Mesenteric fat pad (tissue), 1 donor: ENCODE data around the gene CYBA. TPM values are rescaled to one million over a fixed set of nuclear protein-coding genes. Genes with fewer than 3 reads are reported as not detected.
"Not testable (repeated sequence)": the region's sequence is repeated elsewhere in the genome, so short reads cannot be mapped to it uniquely, and the experiment has no call there.

Experiments used
- DNase-seq: peaks from one replicate; pipeline ENCODE4 v3.0.0-alpha.2; 2020; ENCODE audit warnings: low spot score
- total RNA-seq: library from RNA; stranded (reverse); fragmentation: NEBNext Ultra II Directional; extraction: Animal tissue kit (Norgen Biotek cat#: 25700); gene quantifications from one replicate; pipeline ENCODE4 v1.2.1, GENCODE V29; 2021
- donor health status: DM: yes; HTN: yes; CAD: no.

Gene CYBA
- total RNA-seq, 1 donor from 2014 or later = 183 TPM

DNA sequence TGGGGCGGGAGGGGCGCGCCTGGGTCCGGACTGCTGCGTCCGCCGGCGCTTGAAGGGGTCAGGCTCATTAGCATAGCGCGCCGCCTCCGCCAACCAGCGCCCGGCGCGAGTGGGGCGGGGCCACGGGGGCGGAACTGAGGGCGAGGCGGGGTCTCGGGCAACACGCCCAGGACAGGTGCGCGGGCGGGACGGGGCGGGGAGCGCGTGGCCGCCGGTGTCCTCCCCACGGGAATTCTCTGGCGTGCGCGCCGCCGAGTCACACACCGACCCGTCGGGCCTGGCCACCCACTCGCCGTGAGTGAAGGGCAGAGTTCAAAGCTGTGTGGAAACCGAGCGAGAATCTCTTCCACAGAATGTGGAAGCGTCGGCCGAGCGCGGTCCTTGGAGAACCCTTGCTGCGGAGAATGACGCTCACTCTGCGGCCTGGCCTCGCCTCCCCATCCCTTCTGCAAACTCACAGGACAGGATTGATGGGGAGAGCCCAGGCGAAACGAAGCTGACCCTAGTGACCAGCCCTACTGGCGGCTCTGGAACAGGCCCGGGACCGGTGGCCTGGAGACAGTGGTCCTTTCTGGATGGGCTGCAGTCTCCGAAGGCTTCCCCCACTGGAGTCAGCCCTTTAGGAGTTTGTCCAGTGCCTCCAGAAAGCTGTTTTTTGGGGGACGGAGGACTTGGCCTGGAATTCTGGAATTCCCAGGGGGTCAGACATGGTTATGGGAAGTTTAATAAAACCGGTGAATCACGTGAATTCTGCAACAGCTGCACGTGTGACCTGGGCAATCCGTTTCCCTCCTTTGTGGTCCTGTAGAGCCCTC, 35.8 kb upstream of the CYBA start, which contains the start of gene SNAI3:
SNAI3 (minus strand) TSS at position 69 of the 815 bp plus-strand sequence. CDS start 101 bp downstream, outside the sequence.
- DNase-seq = peak; percentile 96

DNA sequence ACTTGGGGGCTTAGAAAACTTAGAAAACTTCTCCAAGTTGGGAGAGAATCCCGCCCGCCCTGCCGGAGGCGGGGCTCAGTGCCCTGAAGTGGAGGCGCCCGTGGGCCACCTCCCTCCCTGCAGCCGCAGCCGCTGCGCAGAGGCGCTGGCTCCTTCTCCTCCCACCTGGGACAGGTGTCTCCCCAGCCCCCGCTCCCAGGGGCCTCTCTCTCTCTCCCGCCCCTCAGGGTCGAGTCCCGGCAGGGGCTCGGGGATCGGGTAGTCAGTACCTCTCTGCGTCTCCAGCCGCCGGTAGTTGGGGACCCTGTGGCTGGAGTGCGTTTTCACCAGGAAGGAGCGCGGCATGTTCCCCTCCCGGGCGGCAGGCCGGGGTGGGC, 35.2 kb upstream of the CYBA start:
- no peak for DNase-seq

DNA sequence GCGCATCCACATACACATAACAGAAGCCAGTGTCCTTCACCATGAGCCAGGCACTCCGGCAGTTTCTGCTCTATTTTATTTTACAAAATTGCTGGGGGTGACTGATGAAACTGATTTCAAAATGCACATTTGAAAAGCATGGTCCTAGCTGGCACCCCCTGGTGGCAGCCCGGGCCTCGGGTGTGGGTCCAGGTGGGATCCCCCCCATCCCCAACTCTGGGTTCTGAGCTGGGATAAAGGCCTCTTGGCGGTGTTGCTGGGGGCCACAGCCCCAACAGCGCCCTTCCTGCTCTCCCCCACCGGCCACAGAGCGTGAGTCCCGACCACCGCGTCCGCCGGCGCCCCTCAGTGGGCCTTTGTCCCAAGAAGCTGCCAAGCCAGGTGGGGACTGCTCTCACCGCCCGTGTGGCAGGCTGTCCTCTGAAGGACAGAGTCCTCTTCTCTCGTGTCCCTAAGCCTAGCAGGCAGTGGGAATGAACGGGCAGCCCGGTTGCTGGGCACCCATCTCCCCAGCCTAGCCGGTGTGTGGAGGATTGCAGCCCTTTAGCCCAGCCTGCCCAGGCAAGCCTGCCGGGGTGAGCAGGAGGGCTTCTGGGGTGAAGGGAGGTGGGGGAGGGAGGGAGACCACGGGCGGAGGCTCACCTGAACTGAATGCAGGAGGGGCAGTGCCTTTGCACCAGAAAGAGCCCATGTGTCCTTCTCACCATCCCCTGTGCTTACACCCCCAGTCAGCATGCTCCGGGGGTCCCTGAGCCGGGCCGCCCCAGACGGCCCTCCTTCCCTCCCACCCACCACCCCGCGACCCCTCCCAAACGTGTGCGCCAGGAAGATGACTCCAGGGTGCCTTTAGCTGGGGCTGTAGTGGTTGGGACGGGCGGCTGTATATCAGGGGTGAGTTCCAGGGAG, 34.6 kb upstream of the CYBA start:
- no peak for DNase-seq

GRCh38 chr16:88684569-88685155, 33.8 kb upstream of the CYBA start:
- DNase-seq = no peak

DNA sequence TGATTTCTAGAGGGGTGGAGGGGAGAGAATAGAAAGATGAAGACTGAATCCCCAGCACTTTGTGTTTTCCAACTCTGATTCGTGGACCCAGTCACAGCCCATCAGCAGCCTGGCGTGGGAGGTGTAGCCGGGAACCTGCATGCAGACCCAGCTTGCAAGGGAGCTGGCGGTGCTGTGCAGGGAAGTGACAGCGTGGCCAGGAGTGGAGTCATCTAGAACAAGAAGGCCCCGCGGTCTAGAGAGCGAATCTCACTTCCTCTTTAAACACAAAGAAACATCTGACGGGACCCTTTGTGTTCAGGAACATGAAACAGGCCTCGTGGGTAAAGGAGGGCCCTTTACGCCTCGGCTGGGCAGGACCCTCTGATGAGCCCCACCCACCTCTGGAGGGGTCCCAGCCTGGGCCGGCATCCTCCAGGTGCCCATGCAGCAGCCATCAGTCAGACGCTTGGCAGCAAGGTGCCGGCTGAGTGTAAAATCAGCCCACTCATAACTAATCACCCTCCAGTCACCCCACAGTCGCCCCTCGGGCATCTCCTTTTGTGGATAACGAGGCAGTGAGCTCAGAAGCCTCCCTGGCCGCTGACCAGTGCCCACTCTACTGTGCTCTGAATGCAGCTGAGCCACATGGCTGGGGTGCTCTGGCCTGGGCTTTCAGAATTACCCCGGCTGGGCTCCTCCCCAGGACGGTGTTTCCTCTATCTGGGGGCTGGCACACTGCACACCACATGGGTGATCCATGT, 31.0 kb upstream of the CYBA start:
- no peak for DNase-seq

DNA sequence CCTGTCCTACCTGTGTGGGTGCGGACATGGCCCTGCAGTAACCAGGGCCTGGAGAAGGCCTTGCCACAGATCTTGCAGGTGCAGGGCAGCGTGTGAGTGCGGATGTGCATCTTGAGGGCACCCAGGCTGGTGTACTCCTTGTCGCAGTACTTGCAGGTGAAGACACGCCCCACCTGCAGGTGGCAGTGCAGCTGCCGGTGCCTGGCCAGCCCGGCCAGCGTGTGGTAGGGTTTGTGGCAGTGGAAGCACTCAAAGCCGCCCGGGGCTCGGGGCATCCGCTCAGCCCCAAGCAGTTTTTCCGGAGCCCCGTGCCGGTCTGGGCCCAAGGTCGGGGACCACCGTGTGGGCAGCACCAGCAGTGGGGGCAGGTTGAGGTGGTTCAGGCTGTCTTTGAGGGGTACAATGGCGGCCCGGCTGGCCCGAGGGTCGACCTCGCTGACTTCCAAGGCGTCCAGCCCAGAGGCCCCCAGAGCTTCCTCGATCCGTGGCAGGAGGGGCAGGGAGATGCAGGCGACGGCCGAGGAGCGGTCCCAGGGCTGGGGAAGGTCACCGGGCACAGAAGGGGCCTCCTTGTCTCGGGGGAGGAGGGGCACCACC, 30.3 kb upstream of the CYBA start:
- DNase-seq = no peak

GRCh38 chr16:88680554-88681083, 29.8 kb upstream of the CYBA start:
- DNase-seq = no peak

GRCh38 chr16:88678224-88678979, 27.5 kb upstream of the CYBA start:
- no peak for DNase-seq

- no peak for DNase-seq
Observed at GRCh38 chr16:88677721-88678120, 26.9 kb upstream of the CYBA start.

- DNase-seq = no peak
Observed at GRCh38 chr16:88676502-88677242, 25.8 kb upstream of the CYBA start.

DNA sequence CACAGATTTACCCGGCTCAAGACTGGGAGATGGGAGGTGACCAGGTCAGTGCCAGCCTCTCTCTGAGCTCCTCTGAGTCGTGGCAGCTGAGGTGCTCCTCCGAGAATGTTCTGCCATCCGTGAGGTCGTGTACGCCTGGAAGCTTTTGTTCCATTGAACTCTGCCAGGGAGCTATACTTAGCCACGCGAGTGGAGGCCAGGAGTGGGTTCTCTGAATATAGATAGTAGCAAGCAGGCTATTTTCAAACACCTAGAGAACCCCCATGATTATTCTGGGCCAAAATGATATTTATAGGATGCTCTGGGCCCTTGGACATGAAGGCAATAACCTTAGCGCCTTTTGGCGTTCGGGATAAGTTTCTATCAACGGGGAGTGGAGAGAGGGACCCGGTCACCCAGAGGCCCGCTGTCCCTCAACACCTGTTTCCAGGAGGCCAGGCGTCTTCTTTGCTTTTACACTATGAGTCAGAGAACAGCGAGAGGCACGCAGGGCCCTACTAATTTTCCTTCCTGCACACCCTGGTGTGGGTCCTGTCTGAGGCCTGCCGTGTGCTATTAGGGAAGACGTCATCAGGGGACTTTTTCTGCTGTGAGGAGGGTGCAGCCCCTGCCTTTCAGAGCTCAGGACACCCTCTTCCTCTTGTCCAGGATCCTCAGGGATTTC, 23.0 kb upstream of the CYBA start:
- no peak for DNase-seq

DNA sequence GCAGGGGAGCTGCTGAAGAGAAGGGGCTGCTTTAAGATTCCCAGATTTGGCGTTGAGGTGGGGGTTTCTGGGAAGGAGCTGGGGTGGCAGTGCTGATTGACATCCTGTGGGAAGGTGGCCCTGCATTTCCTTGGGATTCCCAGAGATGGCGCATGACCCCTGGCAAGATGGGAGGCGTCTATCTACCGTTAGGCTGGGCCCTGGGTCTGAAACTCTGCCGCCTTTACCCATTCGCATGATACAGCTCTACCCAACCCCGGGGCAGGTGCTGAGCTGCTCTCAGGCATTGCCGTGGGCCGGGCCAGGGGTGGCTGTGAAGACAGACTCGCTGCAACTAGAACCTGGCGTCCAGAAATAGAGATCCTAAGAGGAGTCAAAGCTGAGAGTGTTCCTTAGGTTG, 21.9 kb upstream of the CYBA start:
- DNase-seq = no peak

DNA sequence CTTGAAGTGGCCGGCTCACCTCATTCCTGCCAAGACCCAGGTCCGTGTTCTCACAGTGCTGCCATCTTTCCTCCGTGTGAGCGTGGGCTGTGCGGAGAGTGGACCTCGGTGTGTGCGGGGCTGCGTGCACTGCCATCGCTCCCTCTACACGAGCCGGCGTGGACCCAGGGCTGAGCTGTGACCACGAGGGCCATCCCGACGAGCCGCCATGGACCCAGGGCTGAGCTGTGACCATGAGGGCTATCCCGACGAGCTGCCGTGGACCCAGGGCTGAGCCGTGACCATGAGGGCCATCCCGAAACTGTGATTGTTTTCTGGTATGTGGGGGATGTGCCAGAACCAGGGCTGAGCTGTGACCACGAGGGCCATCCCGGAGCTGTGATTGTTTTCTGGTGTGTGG, 21.0 kb upstream of the CYBA start:
- no peak for DNase-seq

- no peak for DNase-seq
Observed at GRCh38 chr16:88669980-88670379, 19.1 kb upstream of the CYBA start.

DNA sequence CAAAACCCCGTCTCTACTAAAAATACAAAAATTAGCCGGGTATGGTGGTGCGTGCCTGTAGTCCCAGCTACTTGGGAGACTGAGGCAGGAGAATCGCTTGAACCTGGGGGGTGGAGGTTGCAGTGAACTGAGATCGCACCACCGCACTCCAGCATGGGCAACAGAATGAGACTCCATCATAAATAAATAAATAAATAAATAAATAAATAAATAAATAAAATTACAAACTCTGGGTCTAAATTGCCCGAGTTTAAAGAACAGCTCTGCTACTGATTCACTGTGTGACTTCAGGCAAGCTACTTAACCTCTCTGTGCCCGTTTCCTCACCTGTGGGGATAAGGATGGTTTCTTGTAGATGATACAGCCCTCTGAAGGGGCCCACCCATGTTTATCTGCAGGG, 18.6 kb upstream of the CYBA start:
- DNase-seq = not testable (repeated sequence)

DNA sequence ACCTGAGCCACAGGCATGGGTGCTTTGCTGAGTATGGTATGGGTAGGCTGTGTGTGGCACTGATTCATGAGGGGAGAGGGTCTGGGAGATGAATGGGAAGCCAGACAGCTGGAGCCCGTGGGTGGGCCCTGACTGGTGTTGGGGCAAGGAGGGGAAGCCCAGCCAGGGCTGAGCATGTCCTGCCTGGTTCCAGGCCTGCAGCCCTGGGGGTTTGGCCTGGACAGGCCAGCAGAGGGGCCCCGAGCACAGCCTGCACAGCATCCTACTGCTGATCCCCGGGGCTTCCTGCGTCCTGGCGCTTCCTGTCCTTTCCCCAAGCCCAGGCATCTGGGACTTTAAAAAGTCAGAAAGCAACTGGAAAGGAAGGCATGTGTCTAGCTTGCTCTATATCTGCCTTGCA, 16.6 kb upstream of the CYBA start:
- DNase-seq = no peak

GRCh38 chr16:88665570-88665969, 14.7 kb upstream of the CYBA start:
- DNase-seq = no peak

- no peak for DNase-seq
Observed at GRCh38 chr16:88665148-88665547, 14.3 kb upstream of the CYBA start.
